Measurements from ENCODE around the gene EPHB1.
A peak's percentile ranks its signal among the peaks of the same experiment; 100 is the strongest.

EPHB1 gene

DNA sequence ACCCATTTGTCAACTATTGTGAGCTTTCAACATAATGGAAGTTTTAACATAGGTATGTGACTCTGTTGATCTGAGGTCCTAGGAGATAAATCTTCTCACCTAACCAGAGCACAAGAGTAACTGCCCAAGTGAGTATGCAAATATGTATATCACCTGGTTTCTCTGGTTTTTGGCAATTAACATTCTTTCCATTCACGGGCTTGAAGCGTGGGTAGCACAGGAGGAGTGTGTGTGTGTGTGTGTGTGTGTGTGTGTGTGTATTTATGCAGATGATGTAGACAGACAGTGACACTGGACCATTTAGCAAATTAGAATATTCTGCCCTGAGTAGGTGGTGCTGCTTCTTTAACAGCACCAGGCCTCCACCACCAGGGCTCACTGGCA is 15.0 kb downstream of the EPHB1 start:
- peak; percentile 93 for DNase-seq

DNA sequence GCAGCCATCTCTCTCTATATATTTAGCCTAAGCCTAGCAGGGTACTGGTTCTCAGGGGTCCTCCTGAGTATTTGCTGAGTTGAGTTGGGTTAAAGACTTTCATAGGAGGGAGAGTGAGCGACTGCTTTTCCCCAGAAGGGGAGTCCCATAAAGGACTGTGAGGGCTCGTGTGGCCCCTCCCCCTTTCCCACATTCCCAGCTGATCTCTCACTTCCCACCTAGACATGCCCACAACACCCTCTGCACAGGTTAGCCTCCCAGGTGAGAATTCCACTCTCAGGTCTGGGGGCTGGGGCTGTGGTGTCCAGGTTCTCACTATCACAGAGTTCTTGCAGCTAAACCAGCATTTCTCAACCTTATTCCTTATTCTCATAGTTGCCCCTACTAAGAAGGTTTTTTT is 15.8 kb downstream of the EPHB1 start:
- no peak for DNase-seq

DNA sequence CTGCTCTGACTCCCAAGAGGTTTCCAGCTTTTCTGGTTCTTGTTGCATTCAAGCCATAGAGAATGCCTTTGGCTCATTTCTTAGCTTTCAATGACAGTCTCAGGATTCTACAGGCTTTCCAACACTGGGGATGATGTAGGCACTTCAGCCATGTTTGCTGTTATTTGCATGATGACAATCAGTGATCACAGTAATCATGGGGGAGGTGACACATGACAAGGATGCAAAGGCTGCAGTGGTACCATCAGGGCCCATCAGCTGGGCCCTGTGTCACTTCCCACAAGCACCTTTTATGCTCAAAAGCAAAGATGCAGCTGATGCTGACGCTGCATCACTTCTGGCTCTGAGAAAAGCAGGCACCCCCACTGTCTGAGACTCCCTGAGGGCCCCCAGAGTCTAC is 18.6 kb downstream of the EPHB1 start:
- no peak for DNase-seq

DNA sequence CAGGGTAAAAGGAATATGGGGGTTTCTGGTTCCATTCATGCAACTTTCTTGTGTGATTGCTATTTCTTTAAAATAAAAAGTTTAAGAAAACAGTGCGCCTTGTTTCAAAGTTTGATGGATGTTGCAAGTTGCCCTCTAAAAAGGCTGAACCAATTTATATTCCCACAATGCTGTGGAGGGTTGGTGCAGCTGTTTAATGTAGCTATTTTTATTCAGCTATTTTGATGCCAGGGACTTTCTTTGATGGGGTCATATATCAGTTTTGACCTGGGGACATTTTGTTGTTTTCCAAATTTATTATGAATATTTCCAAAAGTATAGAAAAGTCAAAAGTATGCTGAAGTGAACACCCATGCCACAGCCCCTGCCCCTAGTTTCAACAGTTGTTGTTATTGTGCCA is 20.5 kb downstream of the EPHB1 start:
- DNase-seq: no peak

DNA sequence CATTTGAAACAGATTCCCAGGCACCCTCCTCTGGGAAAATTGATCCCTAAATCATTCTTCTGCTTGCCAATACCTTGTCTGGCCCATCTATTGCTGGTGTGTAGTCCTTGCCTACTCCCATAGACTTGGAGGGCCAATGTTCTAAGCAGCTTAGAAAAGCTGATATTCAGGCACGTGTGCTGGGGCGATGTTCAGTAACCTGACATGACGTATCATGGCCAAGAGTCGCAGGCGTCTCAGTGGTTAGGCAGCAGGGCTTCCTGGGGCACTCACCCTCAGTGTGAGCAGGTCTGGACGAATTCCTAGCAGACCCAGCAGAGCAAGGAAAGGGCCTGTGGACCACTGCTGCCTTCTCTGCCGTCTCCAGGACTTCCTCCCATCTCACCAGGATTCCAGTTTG is 21.6 kb downstream of the EPHB1 start:
- no peak for DNase-seq

DNA sequence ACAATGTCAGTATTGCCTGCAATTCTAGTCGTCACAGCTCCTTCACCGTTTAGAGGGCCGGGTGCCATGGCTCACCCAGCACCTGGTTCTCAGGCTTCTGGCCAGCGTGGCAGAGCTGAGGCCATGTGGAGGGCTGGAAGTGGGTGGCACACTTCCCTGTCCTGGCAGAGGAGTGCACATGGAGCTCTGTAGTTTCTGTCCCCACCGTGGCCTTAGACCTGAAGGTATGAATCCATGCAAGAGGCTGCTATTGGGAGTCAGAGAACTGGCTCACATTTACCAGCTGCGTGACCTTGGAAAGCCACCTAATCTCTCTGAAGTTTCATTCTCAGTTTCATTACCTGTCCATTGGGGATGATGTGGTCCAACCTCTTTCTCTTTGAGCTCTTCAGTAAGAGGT is 22.2 kb downstream of the EPHB1 start:
- DNase-seq: no peak

DNA sequence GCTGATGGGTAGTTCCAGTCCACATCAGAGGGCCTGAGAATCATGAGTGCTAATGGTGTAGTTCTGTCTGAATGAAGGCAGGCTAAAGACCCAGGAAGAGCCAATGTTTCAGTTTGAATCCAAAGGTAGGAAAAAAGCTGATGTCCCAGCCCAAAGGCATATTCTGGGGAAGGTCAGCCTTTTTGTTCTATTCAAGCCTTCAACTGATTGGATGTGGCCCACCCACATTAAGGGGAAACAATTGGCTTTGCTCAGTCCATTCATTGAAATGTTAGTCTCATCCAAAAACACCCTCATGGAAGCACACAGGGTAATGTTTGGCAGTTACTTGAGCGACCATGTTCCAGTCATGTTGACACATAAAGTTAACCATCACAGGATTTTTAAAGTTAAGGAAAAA is 25.9 kb downstream of the EPHB1 start:
- no peak for DNase-seq

DNA sequence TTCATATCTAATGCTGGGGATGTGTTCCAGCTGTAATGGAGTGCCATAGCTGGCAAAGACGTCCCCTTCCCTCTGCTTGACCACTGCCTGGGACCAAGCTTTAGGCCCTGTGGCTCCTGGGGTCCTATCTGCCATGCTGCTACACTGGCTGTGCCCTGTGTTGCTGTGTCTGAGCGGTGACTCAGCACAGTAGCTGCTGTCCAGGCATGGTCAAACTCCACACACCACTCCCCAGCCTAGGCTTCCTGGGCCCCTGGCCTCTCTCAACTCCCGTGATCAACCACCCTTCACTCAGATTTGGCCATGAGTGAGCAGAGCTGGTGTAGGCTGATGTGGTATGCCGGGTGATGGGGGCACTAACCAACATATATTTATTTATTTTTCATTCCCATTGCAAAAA is 27.0 kb downstream of the EPHB1 start:
- DNase-seq: no peak

DNA sequence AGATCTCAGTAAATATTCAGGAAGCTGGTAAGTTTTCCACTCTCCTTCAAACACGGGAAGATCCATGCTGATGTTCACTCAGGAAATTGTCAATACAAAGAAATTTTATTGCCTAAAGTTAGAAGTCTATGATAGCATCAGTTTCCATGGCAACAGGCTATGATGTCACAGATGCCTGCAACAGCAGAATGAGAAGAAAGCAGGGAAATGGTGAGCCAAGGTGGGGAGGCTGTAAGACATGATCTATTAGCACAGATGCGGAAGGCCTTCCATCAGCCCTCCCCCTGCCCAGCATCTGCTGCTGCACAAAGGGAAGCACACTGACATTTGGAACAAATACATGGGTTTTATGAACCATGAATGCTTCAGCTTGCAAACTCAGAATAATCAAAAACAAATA is 28.6 kb downstream of the EPHB1 start:
- DNase-seq: no peak

DNA sequence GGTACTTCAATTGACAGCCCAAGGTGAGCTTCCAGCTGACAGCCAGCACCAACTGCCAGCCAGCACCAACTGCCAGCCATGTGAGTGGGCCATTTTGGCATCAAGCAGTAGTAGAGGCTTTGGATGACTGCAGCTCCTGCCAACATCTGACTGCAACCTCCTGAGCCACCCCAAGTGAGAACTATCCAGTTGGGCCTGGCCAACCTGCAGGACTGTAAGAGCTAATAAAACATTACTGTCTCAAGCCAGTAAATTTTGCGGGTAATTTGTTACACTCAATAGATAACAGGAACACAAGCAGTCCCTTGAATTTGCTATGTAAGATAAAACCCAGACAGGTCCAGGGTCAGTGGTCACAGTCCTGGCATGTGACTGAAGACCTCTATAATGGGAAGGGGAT is 29.7 kb downstream of the EPHB1 start:
- DNase-seq: no peak

DNA sequence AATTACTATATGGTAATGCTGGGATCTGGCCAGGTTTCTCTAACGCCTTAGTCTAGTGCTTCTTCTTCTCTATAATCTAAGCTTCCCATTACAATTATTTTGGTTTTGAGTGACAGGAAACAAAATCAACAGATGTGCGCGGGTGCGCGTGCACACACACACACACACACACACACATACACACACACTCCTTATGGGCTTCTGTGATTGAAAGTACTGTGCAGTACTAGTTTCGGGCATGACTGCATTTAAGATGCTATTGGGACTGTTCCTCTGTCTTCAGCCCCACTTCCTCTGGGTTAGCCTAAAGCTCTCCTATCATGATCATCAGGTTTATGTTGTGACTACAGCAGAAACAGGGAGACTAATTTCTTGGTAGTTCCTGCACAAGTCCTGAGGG is 32.2 kb downstream of the EPHB1 start:
- DNase-seq: no peak

DNA sequence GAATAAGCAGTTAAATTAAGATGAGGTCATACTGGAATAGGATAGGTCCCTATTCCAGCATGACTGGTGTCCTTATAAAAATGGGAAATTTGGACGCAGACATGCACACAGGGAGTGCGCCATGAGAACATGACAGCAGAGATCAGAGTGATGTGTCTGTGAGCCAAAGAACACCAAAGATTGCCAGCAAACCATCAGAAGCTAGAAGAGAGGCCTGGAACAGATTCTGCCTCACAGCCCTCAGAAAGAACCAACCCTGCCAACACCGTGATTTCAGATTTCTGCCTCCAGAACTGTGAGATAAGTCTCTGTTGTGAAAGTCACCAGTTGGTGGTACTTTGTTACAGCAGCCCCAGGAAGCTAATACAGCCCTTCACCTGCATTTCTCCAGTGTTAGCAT is 34.7 kb downstream of the EPHB1 start:
- DNase-seq: no peak

DNA sequence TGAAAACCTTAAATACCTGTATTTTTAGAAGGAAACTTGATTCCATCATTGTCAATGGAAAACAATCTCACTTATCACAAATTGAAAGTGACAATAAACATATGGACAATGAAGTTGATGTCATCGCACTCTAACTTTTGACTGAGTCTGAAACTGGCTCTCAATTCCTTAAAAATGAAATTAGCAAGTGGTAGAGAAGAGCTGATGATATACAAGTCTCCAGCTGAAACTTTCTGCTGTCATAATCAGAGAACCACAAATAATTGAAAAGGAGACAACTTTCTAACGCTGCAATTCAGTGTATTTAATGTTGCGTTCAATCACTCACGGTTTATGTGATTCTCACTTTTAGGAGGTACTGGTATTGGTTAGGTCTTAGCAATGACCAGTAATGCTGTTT is 37.5 kb downstream of the EPHB1 start:
- DNase-seq: no peak

DNA sequence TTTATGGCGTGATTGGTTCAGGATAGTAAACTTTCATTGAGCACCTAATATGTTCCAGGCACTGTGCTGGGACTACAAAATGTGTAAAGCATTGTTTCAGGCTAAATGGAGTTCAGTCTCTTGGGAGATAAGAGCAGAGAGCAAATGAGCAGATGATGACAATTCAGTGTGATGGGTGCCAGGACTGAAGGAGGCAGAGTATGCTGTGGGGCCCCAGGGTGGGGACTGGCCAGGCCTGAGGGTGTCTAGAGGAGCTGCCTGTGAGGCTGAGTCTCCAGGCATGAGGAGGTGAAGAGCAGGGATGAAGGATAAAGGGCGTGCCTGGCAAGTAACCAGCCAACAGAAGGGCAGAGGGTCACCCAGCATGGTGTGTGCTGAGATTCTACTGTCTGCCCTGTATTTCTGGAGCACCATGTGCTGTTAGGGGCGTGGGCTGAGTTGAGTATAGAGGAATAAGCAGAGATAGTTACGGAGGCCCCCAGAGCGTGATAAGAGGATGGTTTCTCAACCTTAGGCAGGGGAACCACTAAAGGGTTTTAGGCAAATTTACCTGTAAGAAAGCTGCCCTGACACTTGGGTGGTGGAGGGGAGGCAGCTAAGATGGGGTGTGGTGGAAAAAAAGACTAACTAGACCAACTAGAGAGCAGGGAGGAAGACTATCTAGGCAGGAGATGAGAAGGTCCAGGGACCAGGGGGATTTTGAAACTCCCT is 38.5 kb downstream of the EPHB1 start:
- no peak for DNase-seq

DNA sequence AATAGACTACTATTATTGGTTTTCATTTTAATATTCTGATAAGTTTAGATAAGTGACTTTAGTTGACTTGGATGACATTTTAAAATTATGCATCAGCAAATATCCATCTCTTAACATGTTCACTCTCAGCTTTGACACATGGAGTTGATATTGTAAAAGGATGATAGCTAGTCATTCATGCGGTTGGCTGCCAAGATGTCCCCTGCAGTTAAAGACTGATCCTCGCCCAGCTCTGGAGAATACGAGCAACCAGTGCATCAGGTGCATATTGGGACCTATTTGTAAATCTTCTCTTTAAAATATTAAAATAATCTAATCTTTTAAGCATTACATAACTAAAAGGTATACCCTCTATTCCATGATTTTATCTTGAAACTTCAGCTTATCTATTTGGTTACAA is 41.9 kb downstream of the EPHB1 start:
- DNase-seq: no peak

DNA sequence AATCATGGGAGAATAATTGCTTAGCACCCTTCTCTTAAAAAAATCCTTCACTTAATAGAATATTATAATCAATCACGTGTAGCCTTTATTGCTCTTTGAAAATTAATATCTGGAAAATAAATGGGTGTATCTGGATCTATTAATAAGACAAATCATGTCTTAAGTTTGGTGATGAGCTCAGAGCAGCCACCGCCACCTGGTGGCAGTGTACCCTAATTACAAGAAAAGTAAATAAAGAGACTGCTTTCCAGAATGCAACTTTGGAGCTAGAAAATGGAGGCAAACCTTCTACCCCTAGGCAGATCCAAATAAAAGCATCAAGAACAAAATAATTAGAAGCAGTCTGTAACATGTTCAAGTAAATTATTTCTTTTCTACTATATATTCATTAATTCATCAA is 43.5 kb downstream of the EPHB1 start:
- DNase-seq: no peak

DNA sequence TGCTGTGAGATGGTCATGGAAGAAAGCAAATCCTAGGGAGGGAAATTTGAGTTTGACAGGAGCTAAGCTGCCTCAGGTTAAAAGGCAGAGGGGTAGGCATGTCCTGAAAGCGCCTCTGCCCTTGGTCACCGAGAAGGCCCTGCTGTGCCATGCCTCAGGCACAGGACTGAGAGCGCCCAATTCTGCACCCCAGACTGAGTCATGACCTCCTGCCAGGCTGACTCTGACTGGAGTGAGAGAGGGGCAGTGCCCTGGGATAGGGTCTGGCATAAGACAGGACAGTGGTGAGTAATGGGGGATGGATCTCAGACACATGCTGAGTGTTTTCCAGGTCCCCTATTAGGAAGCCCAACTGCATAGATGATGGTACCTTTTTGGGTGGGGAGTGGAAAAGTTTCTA is 44.4 kb downstream of the EPHB1 start:
- no peak for DNase-seq

DNA sequence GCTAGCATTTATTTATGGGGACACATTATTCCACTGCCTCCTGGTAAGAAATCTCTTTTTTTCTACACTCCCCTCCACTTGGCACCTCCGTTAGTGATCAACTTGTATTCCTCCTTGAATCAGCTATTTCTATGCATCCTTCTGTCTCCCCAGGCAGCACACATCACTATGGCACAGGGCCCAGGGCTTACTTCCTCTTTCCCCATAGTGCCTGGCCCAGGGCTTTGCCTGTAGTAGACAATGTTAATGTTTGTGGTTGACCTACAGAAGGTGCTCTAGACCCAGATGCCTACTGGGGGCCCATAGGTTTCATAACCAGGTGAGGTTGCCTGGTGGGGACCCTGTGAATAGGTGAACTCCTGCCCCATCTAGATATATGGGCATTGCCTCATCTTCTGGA is 44.9 kb downstream of the EPHB1 start:
- DNase-seq: no peak

DNA sequence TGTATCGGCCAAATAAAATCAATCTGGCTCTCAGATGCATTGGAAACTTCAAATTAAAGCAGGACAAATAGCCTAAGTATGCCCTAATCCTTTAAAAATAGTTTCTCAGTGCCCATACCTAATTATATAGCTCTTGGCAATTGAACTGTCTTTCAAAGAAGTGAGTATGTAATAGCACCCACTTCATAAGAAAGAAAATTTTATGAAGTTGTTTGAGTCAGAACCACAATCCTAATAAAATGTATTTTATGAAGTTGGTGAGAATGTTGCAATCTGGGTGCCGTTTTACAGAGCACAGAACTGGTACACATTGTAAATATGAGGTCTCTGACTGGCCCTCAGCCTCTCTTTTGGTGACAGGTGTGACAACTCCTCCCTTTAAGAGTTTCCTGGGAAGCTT is 45.4 kb downstream of the EPHB1 start:
- DNase-seq: no peak

DNA sequence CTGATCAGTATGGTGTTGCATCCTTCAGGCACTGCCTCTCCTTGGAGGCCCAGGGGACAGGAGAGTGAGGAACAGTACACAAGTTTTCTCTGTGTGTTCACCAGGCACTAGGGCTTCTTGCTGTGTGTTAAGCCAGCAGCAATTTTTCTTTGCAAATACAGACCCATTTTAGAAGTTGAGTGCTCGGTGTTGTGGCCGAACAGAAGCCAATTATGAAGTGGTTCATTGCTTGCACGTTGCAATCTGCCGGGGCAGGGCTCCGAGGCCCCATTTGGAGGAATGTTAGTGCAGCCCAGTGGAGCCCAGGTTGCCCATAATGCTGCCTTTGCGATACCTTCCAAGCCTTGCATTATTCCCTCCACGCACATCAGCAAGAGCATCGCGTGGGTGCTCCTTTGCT is 51.0 kb downstream of the EPHB1 start:
- no peak for DNase-seq

DNA sequence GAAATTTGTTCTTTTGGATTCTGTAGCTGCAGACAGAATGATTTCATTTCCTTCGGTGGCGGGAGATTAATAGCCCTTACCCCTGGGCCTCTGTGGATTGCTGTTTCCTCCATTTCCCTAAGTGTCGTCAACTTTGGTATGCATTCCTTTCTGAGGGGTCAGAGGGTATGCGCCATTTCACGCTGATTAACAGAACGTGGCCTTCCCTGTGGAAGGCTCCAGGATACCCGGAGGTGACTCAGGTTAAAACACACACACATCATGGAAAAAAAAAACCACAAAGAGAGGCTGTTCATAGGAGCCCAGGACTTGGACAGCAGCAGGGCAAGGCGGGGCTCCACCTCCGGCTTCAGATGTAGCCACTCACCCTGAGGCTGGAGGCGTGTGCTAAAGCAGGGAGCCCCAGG is 51.9 kb downstream of the EPHB1 start:
- DNase-seq: no peak

DNA sequence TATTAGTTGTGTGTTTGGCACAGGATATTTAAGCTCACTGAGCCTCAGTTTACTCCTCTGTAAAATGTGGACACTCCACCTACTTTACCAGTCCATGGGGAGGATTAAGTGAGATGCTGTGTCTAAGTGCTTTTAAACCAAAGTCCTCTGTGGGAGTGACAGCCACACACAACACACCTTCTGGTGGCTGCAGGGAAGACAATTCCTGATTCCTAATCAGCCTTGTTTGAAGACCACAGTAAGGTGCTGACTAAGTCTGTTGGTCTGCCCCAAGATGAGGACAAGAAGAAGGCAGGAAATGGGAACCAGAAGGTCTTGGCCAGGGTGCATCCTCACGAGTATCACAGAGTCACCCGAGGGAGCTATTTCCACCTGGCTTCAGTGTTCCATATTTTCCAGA is 52.3 kb downstream of the EPHB1 start:
- DNase-seq: no peak

DNA sequence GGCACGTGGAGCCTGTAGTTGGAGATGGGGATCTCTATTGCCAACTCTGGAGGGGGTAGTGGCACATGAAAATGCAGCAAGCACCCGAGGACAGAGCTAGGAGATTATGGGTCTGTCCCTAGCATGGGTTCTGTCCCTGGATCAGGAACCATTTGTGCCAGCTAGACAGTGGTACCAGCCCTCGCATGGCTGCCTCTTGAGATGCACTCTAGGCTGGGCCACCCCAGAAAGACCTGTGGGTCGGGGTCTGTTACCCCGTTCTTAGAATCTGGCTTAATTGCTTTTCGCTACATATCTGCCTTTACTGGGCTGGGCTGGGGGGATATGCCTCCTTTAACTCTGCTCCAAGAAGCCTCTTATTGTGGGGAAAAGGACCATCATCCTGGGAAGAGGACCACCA is 54.5 kb downstream of the EPHB1 start:
- DNase-seq: no peak

DNA sequence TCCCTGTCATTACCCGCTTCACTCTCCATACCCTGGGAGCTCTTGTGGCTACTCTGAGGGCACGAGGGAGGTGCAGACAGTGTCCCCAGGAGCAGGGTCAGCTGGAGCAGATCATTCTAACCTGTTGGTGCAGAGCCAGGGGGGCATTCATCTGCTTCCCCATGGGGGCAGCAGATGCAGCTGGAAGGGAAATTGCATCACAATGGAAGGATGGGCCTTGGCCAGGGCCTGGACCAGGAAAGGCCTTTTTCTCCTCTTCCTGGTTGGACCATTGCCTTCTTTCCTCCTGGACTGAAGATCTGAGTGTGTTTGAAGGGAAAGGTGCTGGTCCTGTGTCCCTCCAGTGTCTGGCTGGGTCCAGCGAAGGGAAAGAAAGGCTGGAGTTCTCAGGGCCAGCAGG is 55.7 kb downstream of the EPHB1 start:
- DNase-seq: no peak

DNA sequence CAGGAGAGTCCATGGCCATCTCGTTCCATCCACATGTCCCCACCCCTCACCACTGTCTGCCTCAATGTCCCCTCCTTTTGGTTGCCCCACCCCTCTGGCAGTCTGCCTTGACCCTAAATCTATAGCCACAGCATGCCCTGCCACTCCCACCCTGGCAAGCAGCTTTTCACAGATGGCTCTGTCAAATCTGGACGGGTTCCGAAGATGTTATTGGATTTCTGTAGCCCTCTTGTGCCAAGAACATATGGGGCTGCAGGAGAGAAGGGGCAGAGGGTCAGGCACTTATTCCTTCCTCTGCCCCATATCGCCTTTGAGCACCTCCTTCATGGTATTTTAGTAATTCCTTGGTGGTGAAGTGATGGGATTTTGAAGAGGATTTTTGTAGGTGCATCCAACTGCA is 57.1 kb downstream of the EPHB1 start:
- DNase-seq: no peak

DNA sequence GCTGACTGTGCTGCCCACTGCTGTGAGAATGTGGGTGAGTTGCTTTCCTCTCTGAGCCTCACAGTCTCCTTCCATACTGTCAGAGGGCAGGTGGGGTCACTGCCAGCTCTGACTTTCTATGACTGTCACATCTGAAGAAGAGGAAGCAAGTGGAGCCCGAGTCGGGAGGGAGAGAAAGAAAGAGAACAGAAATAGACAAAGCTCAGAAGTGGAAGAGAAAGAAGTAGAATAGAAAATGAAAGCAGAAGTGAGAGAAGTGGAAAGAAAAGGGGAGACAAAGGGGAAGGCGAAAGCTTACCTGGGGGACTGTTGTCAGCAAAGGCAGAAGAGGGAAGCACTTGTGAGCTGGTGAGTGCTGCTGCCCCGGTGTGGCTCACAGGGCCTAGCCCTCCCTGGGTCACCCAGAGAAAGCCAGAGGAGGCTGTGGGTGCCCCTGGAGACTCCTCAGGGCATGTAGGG is 57.9 kb downstream of the EPHB1 start:
- DNase-seq: no peak
